ENCODE measurements around the gene GPR39. TPM values are rescaled to one million over a fixed set of nuclear protein-coding genes. Genes with fewer than 3 reads are reported as not detected.

GPR39 gene
- total and polyA plus RNA-seq, 9 donors: 0.08 to 2.0 (median 0.42) TPM; not detected in 2

DNA sequence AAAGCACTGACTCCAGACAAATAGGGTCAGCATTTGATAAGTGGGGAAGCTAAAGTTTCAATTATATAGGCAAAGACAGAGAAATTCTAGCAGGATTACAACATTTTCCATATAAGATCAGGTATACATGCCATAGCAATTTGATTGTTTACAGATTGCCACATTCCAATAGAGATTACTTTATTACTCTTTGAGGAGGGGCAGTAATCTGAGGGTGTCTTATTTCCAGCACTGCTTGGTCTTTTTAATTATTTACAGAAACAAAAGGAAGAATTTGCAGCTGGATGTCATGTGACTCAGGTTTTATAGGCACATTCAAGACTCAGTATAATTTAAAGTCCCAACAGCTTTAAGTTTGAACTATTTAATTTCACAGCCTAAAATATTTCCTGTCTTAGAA, 42.5 kb upstream of the GPR39 start:
- no peak overlapping the region for H3K4me3 ChIP-seq
- intact Hi-C loops (cut with DNase I): no loop called here
- H3K9me3 ChIP-seq: no peaks in the 10 kb centered on the region
- H3K27ac ChIP-seq: no peak overlapping the region
- TF ChIP-seq, protein P1, sequence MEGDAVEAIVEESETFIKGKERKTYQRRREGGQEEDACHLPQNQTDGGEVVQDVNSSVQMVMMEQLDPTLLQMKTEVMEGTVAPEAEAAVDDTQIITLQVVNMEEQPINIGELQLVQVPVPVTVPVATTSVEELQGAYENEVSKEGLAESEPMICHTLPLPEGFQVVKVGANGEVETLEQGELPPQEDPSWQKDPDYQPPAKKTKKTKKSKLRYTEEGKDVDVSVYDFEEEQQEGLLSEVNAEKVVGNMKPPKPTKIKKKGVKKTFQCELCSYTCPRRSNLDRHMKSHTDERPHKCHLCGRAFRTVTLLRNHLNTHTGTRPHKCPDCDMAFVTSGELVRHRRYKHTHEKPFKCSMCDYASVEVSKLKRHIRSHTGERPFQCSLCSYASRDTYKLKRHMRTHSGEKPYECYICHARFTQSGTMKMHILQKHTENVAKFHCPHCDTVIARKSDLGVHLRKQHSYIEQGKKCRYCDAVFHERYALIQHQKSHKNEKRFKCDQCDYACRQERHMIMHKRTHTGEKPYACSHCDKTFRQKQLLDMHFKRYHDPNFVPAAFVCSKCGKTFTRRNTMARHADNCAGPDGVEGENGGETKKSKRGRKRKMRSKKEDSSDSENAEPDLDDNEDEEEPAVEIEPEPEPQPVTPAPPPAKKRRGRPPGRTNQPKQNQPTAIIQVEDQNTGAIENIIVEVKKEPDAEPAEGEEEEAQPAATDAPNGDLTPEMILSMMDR (IDR thresholded peaks at IDR 0.05): no peak
- no peak for DNase-seq
- no peaks in the 10 kb centered on the region for H3K4me1 ChIP-seq (ENCODE audit: insufficient read depth)
- no peaks in the 10 kb centered on the region for H3K27me3 ChIP-seq
- no peaks in the 10 kb centered on the region for H3K36me3 ChIP-seq

DNA sequence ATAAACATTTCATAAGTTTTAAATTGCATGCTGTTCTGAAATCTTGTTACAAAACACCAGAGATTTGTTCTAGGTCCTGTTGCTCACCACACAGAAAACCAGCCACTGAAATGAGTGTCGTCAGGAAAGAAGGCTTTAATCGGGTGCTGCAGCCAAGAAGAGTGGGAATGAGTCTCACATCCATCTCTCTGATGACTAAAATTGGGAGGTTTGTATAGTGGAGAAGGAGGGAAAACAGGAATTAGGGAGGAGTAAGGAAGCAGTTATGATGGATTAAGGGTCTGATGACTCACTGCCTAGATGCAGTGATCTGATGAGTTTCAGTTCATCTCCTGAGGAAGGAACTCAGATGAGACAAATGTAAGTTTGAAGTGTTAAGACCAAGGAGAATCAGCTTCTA, 42.1 kb upstream of the GPR39 start:
- no peak overlapping the region for H3K27ac ChIP-seq

DNA sequence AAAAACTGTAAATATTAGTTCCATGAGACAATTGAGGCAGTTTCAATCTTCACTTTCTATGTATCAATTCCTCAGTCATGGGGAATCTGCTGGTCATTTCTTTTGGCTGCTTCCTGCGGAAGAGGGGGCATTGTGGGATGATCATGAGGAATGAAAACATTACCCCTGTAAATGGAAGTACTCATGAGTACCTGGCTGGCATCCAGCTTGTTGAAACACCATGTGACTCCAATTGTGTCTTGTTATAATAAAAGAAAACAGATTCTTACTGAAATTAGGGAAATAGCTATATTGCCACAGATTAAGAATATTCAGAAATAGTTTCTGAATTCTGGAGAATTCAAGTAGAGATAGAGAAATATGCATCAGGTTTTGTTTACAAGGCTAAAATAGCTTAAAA, 41.6 kb upstream of the GPR39 start:
- intact Hi-C loops (cut with DNase I): no loop called here
- 26 to 41% (median 41%) methylated on average over 1 of the region's 1 CpG for WGBS, 3 donors
- Histone ChIP-seq H3K4me1 (ENCODE audit: insufficient read depth) (no peaks in the 10 kb centered on the region), H3K4me3 (no peak overlapping the region), H3K36me3 (no peaks in the 10 kb centered on the region), H3K9me3 (no peaks in the 10 kb centered on the region), H3K27me3 (no peaks in the 10 kb centered on the region), H3K27ac (no peak overlapping the region)
- no peak for DNase-seq
- TF ChIP-seq EP300 (IDR thresholded peaks at IDR 0.05): no peak
- TF ChIP-seq POLR2A (IDR thresholded peaks at IDR 0.05): no peak
- TF ChIP-seq, protein P1 (IDR thresholded peaks at IDR 0.05): no peak

More for the DNA sequence above, 42.1 kb upstream of the GPR39 start:
- TF ChIP-seq POLR2A (IDR thresholded peaks at IDR 0.05): no peak
- no peak for TF ChIP-seq EP300 (IDR thresholded peaks at IDR 0.05)
- TF ChIP-seq, protein P1 (IDR thresholded peaks at IDR 0.05): no peak
- H3K27me3 ChIP-seq: no peaks in the 10 kb centered on the region
- intact Hi-C loops (cut with DNase I): no loop called here
- H3K4me1 ChIP-seq (ENCODE audit: insufficient read depth): no peaks in the 10 kb centered on the region
- H3K9me3 ChIP-seq: no peaks in the 10 kb centered on the region
- DNase-seq: no peak
- H3K4me3 ChIP-seq: no peak overlapping the region
- H3K36me3 ChIP-seq: no peaks in the 10 kb centered on the region
- WGBS, 3 donors: 45 to 68% (median 57%) methylated on average over 2 of the region's 2 CpGs

DNA sequence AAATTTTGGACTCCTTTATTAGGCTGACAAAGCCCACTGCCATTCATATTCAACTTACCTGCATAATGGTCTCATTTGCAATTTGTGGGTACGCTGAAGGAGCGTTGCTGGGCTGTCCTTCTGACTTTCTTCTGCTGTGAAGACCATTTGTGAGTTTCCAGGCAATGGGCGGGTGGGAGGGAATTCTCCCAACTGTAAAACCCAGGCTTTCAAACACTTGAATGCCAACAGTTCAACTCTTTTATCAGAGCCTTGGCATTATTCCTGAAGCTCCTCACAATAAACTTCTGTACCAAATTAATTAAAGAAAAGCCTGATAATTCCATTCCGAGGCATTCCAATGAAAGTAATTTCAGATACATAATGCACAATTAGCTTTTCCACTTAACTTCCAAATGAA, 35.2 kb upstream of the GPR39 start:
- WGBS, 3 donors: 54 to 67% (median 56%) methylated on average over 4 of the region's 4 CpGs
- no peak for DNase-seq
- Histone ChIP-seq H3K27me3 (no peaks in the 10 kb centered on the region), H3K9me3 (no peaks in the 10 kb centered on the region), H3K4me1 (ENCODE audit: insufficient read depth) (no peaks in the 10 kb centered on the region), H3K4me3 (no peak overlapping the region), H3K27ac (no peak overlapping the region), H3K36me3 (no peaks in the 10 kb centered on the region)
- intact Hi-C loops (cut with DNase I): no loop called here
- TF ChIP-seq, protein P1 (IDR thresholded peaks at IDR 0.05): no peak
- TF ChIP-seq EP300 (IDR thresholded peaks at IDR 0.05): no peak
- TF ChIP-seq POLR2A (IDR thresholded peaks at IDR 0.05): no peak

DNA sequence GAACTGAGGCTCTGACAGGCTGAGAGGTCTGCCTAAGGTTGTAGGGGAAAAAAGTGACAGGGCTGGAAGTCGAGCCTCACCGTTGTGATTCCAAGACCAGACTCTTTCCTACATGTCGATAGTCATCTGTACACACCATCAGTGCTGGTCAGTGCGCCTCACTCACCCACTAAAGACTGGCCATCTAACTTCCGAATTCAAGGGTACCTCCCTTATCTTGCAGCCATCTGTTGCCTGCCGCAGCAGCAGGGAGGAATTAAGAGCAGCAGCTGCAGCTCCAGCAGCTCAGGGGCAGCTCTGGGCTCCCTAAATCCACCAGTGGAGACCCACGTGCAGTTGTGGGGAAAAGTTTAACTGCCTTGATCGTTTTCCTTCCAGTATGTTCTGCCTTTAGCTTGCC, 32.6 kb upstream of the GPR39 start:
- Histone ChIP-seq H3K4me3 (no peak overlapping the region), H3K4me1 (ENCODE audit: insufficient read depth) (no peaks in the 10 kb centered on the region), H3K27ac (no peak overlapping the region), H3K9me3 (no peaks in the 10 kb centered on the region), H3K27me3 (no peaks in the 10 kb centered on the region), H3K36me3 (no peaks in the 10 kb centered on the region)
- intact Hi-C loops (cut with DNase I): no loop called here
- TF ChIP-seq EP300 (IDR thresholded peaks at IDR 0.05) (no peak), POLR2A (IDR thresholded peaks at IDR 0.05) (no peak)
- TF ChIP-seq, protein P1 (IDR thresholded peaks at IDR 0.05): no peak
- no peak for DNase-seq
- 49 to 59% (median 55%) methylated on average over 8 of the region's 8 CpGs for WGBS, 3 donors
